H1 (cell line): ENCODE results near the gene B3GLCT. TPM values are rescaled to one million over a fixed set of nuclear protein-coding genes. Genes with fewer than 3 reads are reported as not detected.

Experiments
- SIN3A ChIP-seq, 2 experiments: IDR thresholded peaks in 1 of 2; conservative IDR thresholded peaks in 1 of 2; 2 replicates each; pipeline ENCODE4 v1.6.1; 2011 to 2012; ENCODE audit warnings: low read length in 2 of 2, improper control_type of control experiment in 1 of 2, low read depth in 1 of 2, mild to moderate bottlenecking in 1 of 2
- polyA plus RNA-seq, 7 experiments: library from polyadenylated mRNA; depleted of rRNA in 3 of 7; stranded (reverse) in 5 of 7; unstranded in 2 of 7; fragments of >200 nt in 5 of 7; fragments of 200-250 nt in 2 of 7; gene quantifications; 1 replicate in 5 of 7; 2 replicates in 1 of 7; 4 replicates in 1 of 7; pipeline versions ENCODE4 v1.2.1 to v1.2.3, GENCODE V29; 2011 to 2013; ENCODE audit warnings: missing spikeins in 2 of 7, mixed read lengths in 2 of 7
- total RNA-seq: library from RNA; stranded (reverse); fragmentation: NEBNext Ultra II Directional; extraction: Animal tissue kit (Norgen Biotek cat#: 25700); gene quantifications from 2 replicates; pipeline ENCODE4 v1.2.1, GENCODE V29; 2021

B3GLCT gene
- total and polyA plus RNA-seq, 2 of the 8 experiments (the other 6 are each of a cell fraction or from before 2014, with no cell fraction given) = 1.5 to 4.1 TPM

- no peak for TF ChIP-seq SIN3A (conservative IDR thresholded peaks at IDR 0.05 in 1 of 2, IDR thresholded peaks at IDR 0.05 in 1 of 2; ENCODE audit: low read depth in 1 of 2, low read length in 2 of 2)
Measured at GRCh38 chr13:31321457-31321856, 121.7 kb downstream of the B3GLCT start (continued).
